Right hindlimb (tissue), 1 donor: ENCODE results near the gene DNAH1.
A peak's percentile ranks its signal among the peaks of the same experiment; 100 is the strongest.

Experiments used
- DNase-seq: peaks from one replicate; pipeline ENCODE4 v3.0.0-alpha.2; 2018

DNAH1 gene

GRCh38 chr3:52437326-52438103 lies 121.4 kb downstream of the DNAH1 start:
- DNase-seq, result no peak

GRCh38 chr3:52438104-52438376 lies 121.9 kb downstream of the DNAH1 start:
- no peak for DNase-seq

GRCh38 chr3:52438579-52439425 lies 122.7 kb downstream of the DNAH1 start:
- DNase-seq, result no peak

GRCh38 chr3:52439426-52440248 lies 123.5 kb downstream of the DNAH1 start:
- DNase-seq, result no peak

GRCh38 chr3:52440249-52440551 lies 124.1 kb downstream of the DNAH1 start:
- no peak for DNase-seq

GRCh38 chr3:52440671-52441070 lies 124.6 kb downstream of the DNAH1 start:
- no peak for DNase-seq

- DNase-seq, result no peak
Measured at GRCh38 chr3:52441091-52441771, 125.1 kb downstream of the DNAH1 start.

- DNase-seq, result no peak
Measured at GRCh38 chr3:52441772-52442332, 125.7 kb downstream of the DNAH1 start.

GRCh38 chr3:52442409-52443267 lies 126.5 kb downstream of the DNAH1 start:
- DNase-seq, result no peak

GRCh38 chr3:52443268-52443610 lies 127.1 kb downstream of the DNAH1 start:
- no peak for DNase-seq

- no peak for DNase-seq
Measured at GRCh38 chr3:52443791-52444687, 127.9 kb downstream of the DNAH1 start.

GRCh38 chr3:52444860-52445793 lies 129.0 kb downstream of the DNAH1 start, which contains the start of gene SEMA3G:
SEMA3G (minus strand) TSS chr3:52445103; CDS start chr3:52445027, 76 bp downstream.
- peak; percentile 65 for DNase-seq

GRCh38 chr3:52446042-52446441 lies 129.9 kb downstream of the DNAH1 start:
- no peak for DNase-seq

GRCh38 chr3:52446631-52447511 lies 130.8 kb downstream of the DNAH1 start:
- DNase-seq, result peak; percentile 67

- no peak for DNase-seq
Measured at GRCh38 chr3:52447512-52448355, 131.6 kb downstream of the DNAH1 start.
